Suprapubic skin (tissue), 4 donors: ENCODE measurements around the gene UTP15. TPM values are rescaled to one million over a fixed set of nuclear protein-coding genes. Genes with fewer than 3 reads are reported as not detected.

Experiments
- DNase-seq, 2 donors: peaks; one replicate each; pipeline ENCODE4 v3.0.0-alpha.2; 2019; ENCODE audit warnings: low spot score in 2 of 2
- H3K27ac ChIP-seq: fragments of 200-600 bp; sonication (generic); one replicate; pipeline ENCODE4 v1.5.1; 2019
- H3K27me3 ChIP-seq: fragments of 200-600 bp; sonication (generic); one replicate; pipeline ENCODE4 v1.5.1; 2019
- H3K36me3 ChIP-seq: fragments of 200-600 bp; sonication (generic); one replicate; pipeline ENCODE4 v1.5.1; 2019
- H3K4me1 ChIP-seq: fragments of 200-600 bp; sonication (generic); one replicate; pipeline ENCODE4 v1.5.1; 2019
- H3K4me3 ChIP-seq: fragments of 200-600 bp; sonication (generic); one replicate; pipeline ENCODE4 v1.5.1; 2019; ENCODE audit warnings: mild to moderate bottlenecking
- H3K9me3 ChIP-seq: fragments of 200-600 bp; sonication (generic); one replicate; pipeline ENCODE4 v1.5.1; 2019
- EP300 ChIP-seq: sonication (generic); formaldehyde crosslinking; IDR thresholded peaks from one replicate; pipeline ENCODE4 v1.6.1; 2017; ENCODE audit warnings: antibody characterized with exemption
- POLR2A ChIP-seq, 2 donors: fragments of 450-650 bp; IDR thresholded peaks; one replicate each; pipeline ENCODE4 v1.6.1; 2017; ENCODE audit warnings: antibody characterized with exemption in 2 of 2, mild to moderate bottlenecking in 2 of 2, moderate library complexity in 2 of 2
- POLR2AphosphoS5 ChIP-seq, 3 donors: sonication (generic); formaldehyde crosslinking; IDR thresholded peaks; one replicate each; pipeline ENCODE4 v1.6.1; 2017; ENCODE audit warnings: antibody characterized with exemption in 3 of 3
- WGBS: methylation state at CpG from one replicate; pipeline ENCODE4 v1.1.5; 2018; 5-methylcytosine and 5-hydroxymethylcytosine counted together
- total RNA-seq, 4 donors: library from RNA; depleted of rRNA; stranded (reverse); fragments of >200 nt; gene quantifications; one replicate each; pipeline ENCODE4 v1.1.0, GENCODE V29; 2016
- TF ChIP-seq, protein P1 (sequence below), 2 donors: fragments of 200-600 bp in 1 of 2; fragments of 450-650 bp in 1 of 2; sonication (generic) in 1 of 2; IDR thresholded peaks; one replicate each; pipeline ENCODE4 v1.5.1; 2016 to 2019; ENCODE audit warnings: antibody characterized with exemption in 2 of 2, mild to moderate bottlenecking in 1 of 2, moderate library complexity in 1 of 2

The UTP15 gene
- total RNA-seq, 4 donors from 2014 or later: 31.4 to 67.8 (median 47.8) TPM

DNA sequence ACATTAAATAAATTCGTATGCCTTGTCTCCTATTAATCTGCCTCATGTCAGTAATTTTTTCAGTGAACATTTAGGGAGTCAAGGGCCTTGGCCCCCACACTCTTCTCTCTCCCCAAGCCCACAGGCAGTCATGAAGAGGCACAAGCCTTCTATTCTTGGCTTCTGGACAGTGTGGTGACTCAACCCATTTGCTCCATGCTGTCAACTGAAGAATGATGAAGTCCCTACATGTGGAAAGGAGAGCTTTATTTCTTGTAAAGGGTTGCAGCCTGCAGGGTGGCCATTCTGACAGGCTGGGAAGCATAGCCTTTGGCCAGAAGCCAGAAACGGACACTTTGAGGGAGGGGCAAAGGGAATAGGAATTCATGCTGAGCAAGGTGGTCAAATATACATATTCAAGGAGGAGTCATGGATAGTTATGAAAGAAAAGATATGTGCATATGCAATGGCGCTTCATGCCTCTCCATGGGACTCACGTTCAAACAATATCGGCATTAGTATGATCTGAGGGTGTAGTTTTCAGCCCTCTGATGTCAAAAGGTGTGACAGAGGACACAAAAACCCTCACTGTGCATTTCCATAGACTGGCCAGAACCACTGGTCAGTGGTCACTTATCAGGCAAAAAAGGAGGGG, 31.4 kb upstream of the UTP15 start:
- no peak for DNase-seq
- H3K9me3 ChIP-seq: no peaks in the 10 kb centered on the region

DNA sequence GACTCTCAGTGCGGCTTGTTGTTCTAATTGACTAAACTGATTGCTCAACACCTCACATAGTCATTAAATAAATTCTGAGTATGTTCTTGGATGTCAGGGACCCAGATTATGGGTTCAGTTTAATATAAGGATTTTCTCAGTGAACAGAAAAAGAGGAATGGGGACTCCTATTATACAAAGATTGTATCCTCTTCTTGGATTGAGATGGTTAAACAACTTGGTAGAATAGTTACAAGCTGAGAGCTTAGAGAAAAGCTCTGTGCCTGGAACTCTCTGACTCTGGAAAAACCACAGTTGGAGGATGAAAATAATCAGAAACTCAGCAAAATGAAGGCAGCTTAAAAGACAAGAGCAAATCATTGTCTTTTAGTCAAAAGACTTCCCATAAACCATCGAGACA, 30.6 kb upstream of the UTP15 start:
- no peaks in the 10 kb centered on the region for H3K4me1 ChIP-seq
- H3K9me3 ChIP-seq: no peaks in the 10 kb centered on the region
- 94% methylated on average over 2 of the region's 2 CpGs for whole genome bisulfite sequencing
- TF ChIP-seq POLR2AphosphoS5 (IDR thresholded peaks at IDR 0.05) (no peak), EP300 (no peak), POLR2A (IDR thresholded peaks at IDR 0.05) (no peak)
- TF ChIP-seq, protein P1, sequence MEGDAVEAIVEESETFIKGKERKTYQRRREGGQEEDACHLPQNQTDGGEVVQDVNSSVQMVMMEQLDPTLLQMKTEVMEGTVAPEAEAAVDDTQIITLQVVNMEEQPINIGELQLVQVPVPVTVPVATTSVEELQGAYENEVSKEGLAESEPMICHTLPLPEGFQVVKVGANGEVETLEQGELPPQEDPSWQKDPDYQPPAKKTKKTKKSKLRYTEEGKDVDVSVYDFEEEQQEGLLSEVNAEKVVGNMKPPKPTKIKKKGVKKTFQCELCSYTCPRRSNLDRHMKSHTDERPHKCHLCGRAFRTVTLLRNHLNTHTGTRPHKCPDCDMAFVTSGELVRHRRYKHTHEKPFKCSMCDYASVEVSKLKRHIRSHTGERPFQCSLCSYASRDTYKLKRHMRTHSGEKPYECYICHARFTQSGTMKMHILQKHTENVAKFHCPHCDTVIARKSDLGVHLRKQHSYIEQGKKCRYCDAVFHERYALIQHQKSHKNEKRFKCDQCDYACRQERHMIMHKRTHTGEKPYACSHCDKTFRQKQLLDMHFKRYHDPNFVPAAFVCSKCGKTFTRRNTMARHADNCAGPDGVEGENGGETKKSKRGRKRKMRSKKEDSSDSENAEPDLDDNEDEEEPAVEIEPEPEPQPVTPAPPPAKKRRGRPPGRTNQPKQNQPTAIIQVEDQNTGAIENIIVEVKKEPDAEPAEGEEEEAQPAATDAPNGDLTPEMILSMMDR (IDR thresholded peaks at IDR 0.05): no peak
- no peak for DNase-seq
- H3K4me3 ChIP-seq: no peak overlapping the region
- H3K27ac ChIP-seq: no peak overlapping the region
- no peaks in the 10 kb centered on the region for H3K27me3 ChIP-seq
- H3K36me3 ChIP-seq: no peaks in the 10 kb centered on the region

More for the DNA sequence above, 31.4 kb upstream of the UTP15 start:
- Histone ChIP-seq H3K36me3 (no peaks in the 10 kb centered on the region), H3K4me3 (no peak overlapping the region), H3K27ac (no peak overlapping the region), H3K4me1 (no peaks in the 10 kb centered on the region), H3K27me3 (no peaks in the 10 kb centered on the region)
- 77% methylated on average over 5 of the region's 5 CpGs for WGBS
- TF ChIP-seq, protein P1 (IDR thresholded peaks at IDR 0.05): no peak
- TF ChIP-seq POLR2AphosphoS5 (IDR thresholded peaks at IDR 0.05): no peak
- TF ChIP-seq EP300: no peak
- no peak for TF ChIP-seq POLR2A (IDR thresholded peaks at IDR 0.05)

DNA sequence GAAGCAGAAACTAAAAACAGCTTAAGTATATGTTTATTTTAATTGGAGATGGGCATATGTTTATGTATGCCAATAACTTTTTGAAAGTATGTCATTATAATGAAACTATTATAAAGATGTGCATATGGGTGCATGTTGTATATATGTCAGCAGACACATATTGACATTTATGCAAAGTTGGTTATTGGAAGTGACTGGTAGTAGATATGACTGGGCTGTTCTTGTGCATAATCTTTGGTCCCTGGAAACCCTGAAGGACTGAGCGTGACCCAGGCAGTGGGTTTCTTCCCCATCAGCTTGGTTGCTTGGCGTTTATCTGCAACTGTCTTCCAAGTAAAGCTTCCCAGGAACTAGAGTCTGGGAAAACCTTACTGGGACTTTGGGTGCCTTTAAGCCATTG, 25.8 kb upstream of the UTP15 start:
- Histone ChIP-seq H3K4me3 (no peak overlapping the region), H3K27ac (no peak overlapping the region), H3K4me1 (peaks cover 9% of the 10 kb centered on the region), H3K9me3 (no peaks in the 10 kb centered on the region), H3K36me3 (no peaks in the 10 kb centered on the region), H3K27me3 (no peaks in the 10 kb centered on the region)
- 74% methylated on average over 2 of the region's 2 CpGs for WGBS
- no peak for DNase-seq
- TF ChIP-seq POLR2A (IDR thresholded peaks at IDR 0.05): no peak
- TF ChIP-seq POLR2AphosphoS5 (IDR thresholded peaks at IDR 0.05): no peak
- TF ChIP-seq EP300: no peak

DNA sequence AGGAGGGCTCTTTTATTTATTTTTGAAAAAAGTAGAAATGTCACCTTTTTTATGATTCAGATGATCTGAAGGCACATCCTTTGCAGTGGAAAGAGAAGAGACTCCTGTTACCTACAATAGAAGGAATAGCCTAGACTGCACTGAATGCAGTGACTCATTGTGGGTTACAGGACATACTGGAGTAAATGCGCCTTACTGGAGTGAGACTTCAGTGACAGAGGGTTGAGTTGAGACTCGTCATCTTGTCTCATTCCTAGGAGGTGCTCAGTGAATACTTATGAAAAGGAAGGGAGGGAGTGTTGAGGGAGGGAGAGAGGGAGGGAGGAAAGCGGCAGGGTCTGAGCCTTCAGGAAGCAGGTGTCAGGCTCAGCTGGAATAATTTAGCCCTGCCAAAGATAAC, 25.4 kb upstream of the UTP15 start:
- DNase-seq: no peak
- no peak overlapping the region for H3K4me3 ChIP-seq
- H3K9me3 ChIP-seq: no peaks in the 10 kb centered on the region
- no peak overlapping the region for H3K27ac ChIP-seq
- WGBS: 32% methylated on average over 3 of the region's 3 CpGs
- no peak for TF ChIP-seq EP300
- no peak for TF ChIP-seq POLR2A (IDR thresholded peaks at IDR 0.05)
- TF ChIP-seq, protein P1 (IDR thresholded peaks at IDR 0.05): no peak
- TF ChIP-seq POLR2AphosphoS5 (IDR thresholded peaks at IDR 0.05): no peak
- no peaks in the 10 kb centered on the region for H3K27me3 ChIP-seq
- H3K36me3 ChIP-seq: no peaks in the 10 kb centered on the region
- H3K4me1 ChIP-seq: peaks cover 9% of the 10 kb centered on the region

DNA sequence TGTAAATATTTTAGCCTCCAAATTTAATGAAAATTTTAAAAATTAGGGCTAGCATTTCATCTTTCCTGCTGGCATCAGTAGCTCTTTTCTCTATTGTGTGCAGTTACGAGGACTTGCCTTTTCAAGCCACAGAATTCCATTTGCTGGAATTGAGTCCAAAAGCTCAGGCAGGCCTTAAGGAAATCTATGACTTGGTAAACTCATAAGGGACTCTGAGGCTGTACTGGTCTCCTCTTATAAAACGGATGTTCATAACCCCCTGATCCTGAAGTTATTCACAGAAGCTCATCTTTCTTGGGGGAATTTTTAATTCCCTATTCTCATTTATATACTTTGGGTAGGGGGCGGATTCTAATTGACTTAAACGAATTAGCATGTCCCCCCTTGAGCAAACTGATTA, 23.5 kb upstream of the UTP15 start:
- WGBS: 36% methylated on average over 4 of the region's 4 CpGs
- H3K9me3 ChIP-seq: no peaks in the 10 kb centered on the region
- TF ChIP-seq, protein P1 (IDR thresholded peaks at IDR 0.05): no peak
- no peak for TF ChIP-seq POLR2AphosphoS5 (IDR thresholded peaks at IDR 0.05)
- TF ChIP-seq POLR2A (IDR thresholded peaks at IDR 0.05): no peak
- TF ChIP-seq EP300: no peak
- H3K27ac ChIP-seq: peak overlapping the region; percentile 28
- no peaks in the 10 kb centered on the region for H3K36me3 ChIP-seq
- peaks cover 9% of the 10 kb centered on the region for H3K4me1 ChIP-seq
- no peak for DNase-seq
- no peaks in the 10 kb centered on the region for H3K27me3 ChIP-seq
- H3K4me3 ChIP-seq: no peak overlapping the region
